Activated CD8-positive, alpha-beta memory T cell treated with anti-CD3 and anti-CD28 coated beads, Interleukin-2, amount 10 ng/mL, durations not matched to agents 7 days and 5 days (primary cell): ENCODE data around the gene CFAP97. TPM values are rescaled to one million over a fixed set of nuclear protein-coding genes. Genes with fewer than 3 reads are reported as not detected.

ENCODE experiments used
- ATAC-seq: fragments of 150-1000 bp; cut with Tn5 transposase; one replicate; pipeline ENCODE4 v1.10.0; 2021; ENCODE audit warnings: moderate library complexity
- CTCF ChIA-PET: fragments of 350-600 bp; sonication (Branson Sonifier 250); formaldehyde crosslinking; loops from one replicate; lab custom pipeline; 2021; ENCODE audit warnings: antibody characterized with exemption; lab: Charles Lee
- DNase-seq: peaks from one replicate; pipeline ENCODE4 v3.0.0-alpha.2; 2020
- H3K27ac Mint-ChIP-seq: one replicate; pipeline ENCODE4 v1.8.0; 2021; ENCODE audit warnings: mild to moderate bottlenecking, mixed read lengths
- H3K27me3 Mint-ChIP-seq: one replicate; pipeline ENCODE4 v1.8.0; 2021; ENCODE audit warnings: mixed read lengths
- H3K36me3 Mint-ChIP-seq: one replicate; pipeline ENCODE4 v1.8.0; 2021; ENCODE audit warnings: mild to moderate bottlenecking, mixed read lengths
- H3K4me1 Mint-ChIP-seq: one replicate; pipeline ENCODE4 v1.8.0; 2021; ENCODE audit warnings: mixed read lengths
- H3K4me3 Mint-ChIP-seq: one replicate; pipeline ENCODE4 v1.8.0; 2021; ENCODE audit warnings: mild to moderate bottlenecking, moderate library complexity, mixed read lengths
- H3K9me3 Mint-ChIP-seq: one replicate; pipeline ENCODE4 v1.8.0; 2022; ENCODE audit warnings: low read depth, mixed read lengths
- total RNA-seq, 2 experiments: library from RNA; stranded (reverse); gene quantifications; one replicate each; pipeline ENCODE4 v1.2.3, GENCODE V29; 2021

CFAP97 gene
- total RNA-seq, 2 experiments from 2014 or later: 30.8 to 31.8 TPM

DNA sequence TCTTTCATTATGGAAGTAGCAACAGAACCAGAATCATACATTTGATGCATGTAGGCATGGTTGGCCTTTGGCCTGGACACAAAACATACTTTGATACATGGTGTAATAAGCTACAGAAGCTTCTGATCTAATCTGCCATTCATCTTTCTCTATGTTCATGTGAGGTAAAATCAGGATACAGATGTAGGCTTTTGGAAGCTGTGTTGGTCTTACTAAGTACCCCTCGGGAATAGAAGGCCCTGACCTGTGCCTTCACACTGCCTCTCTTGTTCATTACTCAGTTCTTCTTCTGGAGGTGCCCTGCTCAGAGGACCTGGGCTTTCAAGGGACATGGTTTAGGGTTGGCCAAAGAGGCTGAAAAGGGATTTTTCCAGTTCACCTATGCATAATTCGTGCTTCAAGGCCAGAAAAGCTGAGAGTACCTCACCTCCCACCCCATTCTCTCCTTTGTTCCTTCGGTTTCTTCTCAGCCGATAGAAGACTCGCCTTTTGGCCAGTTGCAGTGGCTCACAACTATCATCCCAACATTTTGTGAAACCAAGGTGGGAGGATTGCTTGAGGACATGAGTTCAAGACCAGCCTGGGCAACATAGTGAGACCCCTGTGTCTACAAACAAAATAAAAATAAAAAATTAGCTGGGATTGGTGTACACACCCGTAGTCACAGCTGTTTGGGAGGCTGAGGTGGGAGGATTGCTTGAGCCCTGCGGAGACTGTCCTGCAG lies 31.5 kb upstream of the CFAP97 start:
- ATAC-seq: no peak

DNA sequence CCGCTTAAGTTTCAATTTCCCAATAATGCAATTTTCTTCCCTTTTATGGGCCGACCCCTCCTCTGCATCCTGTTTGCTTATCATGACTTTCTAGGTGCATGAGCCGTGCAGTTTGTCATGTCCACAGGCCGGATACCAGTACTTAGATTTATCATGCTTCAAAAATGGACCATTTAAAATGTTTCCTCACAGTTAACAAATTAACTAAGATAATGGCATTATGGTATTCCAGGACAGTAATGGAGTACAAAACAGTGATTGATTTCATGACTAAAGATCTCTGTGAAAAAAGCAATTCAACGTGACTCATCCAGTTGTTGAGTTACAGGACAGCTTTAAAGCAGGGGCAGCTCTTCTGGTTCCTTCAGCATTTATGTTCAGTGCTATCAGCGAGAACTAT lies 28.6 kb upstream of the CFAP97 start:
- H3K27ac Mint-ChIP-seq: no peak overlapping the region
- peaks cover 2% of the 10 kb centered on the region for H3K4me1 Mint-ChIP-seq
- no peaks in the 10 kb centered on the region for H3K27me3 Mint-ChIP-seq
- no peak for DNase-seq
- H3K9me3 Mint-ChIP-seq: no peaks in the 10 kb centered on the region
- CTCF ChIA-PET: no interaction called here
- no peak overlapping the region for H3K4me3 Mint-ChIP-seq
- ATAC-seq: no peak
- peaks cover 3% of the 10 kb centered on the region for H3K36me3 Mint-ChIP-seq

More for the DNA sequence above, 31.5 kb upstream of the CFAP97 start:
- H3K4me1 Mint-ChIP-seq: peaks cover 8% of the 10 kb centered on the region
- no peak overlapping the region for H3K4me3 Mint-ChIP-seq
- H3K27ac Mint-ChIP-seq: no peak overlapping the region
- H3K27me3 Mint-ChIP-seq: no peaks in the 10 kb centered on the region
- CTCF ChIA-PET: no interaction called here
- peaks cover 10% of the 10 kb centered on the region for H3K36me3 Mint-ChIP-seq
- no peaks in the 10 kb centered on the region for H3K9me3 Mint-ChIP-seq
- DNase-seq: no peak

DNA sequence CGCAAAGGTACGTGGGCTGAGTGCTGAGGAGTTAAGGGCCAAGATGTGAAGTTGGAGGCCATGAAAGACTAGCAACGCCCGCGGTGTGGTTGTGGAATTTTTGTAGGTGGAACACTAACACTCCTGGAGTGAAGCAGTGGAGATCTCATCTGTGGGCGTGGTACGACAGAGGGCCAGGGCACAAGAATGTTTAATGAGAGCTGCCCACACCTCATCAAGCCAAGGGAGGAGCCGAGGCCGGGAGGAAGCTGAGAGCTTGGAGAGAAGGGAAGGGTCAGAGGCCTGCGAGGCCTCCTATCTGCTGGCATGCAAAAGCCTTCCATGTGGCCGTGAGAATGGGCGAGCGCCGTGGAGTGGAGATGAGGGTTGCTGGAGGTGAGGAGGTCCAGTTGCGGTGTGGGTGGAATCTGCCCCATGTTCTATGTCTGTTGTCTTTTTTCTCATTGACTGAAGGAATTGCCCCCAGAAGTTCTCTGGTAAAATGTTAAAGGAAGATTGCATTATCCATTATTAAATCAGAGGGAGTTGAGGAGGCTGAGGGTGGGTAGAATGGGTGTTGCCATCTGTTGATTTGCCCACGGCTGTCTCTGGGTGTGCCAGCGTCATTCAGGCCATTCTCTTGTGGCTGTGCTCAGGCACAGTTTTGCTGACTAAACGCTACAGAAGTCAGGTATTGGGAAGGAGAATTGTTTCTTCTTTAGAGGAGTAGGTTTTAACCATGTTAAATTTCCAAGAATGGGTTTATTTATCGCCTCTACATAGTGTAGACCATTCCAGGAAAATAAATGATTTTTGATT lies 25.4 kb upstream of the CFAP97 start:
- Mint-ChIP-seq H3K36me3 (no peaks in the 10 kb centered on the region), H3K27me3 (no peaks in the 10 kb centered on the region), H3K4me3 (no peak overlapping the region), H3K27ac (no peak overlapping the region), H3K9me3 (no peaks in the 10 kb centered on the region), H3K4me1 (peaks cover 2% of the 10 kb centered on the region)
- DNase-seq (no peak), ATAC-seq (no peak)
- CTCF ChIA-PET: no interaction called here

DNA sequence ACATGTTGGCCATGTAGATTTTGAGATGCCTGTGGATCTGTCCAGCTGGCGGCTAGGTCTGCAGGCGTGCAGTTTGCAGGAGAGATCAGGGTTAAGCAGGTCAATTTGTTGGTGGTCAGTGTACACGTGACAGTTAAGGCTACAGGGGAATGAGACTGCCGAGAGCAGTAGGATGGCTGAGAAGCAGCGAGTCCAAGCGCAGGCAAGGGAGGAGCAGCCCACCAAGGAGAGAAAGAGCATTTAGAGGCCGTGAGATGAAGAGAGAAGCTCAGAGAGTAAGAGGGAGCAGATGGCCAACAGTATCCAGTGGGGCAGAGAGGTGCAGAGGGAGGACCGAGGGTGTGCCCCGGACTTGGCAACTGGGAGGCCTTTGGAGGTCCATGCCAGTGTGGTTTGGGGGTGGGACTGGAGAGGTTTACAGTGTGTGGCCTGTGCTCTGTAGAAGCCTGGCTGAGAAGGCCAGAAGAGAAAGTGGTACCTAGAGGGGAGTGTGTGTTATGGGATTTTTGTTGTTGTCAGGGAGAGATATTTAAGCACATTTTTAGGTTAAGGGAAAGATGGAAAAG lies 24.0 kb upstream of the CFAP97 start:
- Mint-ChIP-seq H3K4me3 (no peak overlapping the region), H3K4me1 (peaks cover 2% of the 10 kb centered on the region), H3K36me3 (no peaks in the 10 kb centered on the region), H3K27me3 (no peaks in the 10 kb centered on the region), H3K9me3 (no peaks in the 10 kb centered on the region), H3K27ac (no peak overlapping the region)
- no peak for ATAC-seq
- CTCF ChIA-PET: no interaction called here
- no peak for DNase-seq

DNA sequence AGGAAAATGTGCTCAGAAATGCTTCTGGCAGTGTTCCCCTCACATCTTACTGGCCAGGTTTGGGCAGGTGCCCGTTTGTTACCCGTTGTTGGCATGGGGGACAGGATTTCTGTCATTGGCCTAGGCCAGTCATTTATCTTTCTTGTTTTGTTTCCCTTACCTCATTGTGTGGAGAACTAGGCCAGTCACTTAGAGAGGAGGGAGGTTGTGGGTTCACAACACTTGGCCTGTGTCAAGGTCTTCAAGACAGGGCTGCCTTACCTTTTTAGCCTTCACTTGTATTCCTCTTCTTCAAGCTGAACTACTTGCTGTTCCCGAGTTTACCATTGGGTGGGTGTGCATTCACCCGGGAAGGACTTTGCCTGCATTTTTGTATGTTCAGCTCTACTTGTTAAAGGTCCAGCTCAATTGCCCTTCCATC lies 23.3 kb upstream of the CFAP97 start:
- Mint-ChIP-seq H3K4me1 (no peaks in the 10 kb centered on the region), H3K36me3 (no peaks in the 10 kb centered on the region), H3K9me3 (no peaks in the 10 kb centered on the region), H3K27me3 (no peaks in the 10 kb centered on the region), H3K27ac (no peak overlapping the region), H3K4me3 (no peak overlapping the region)
- DNase-seq (no peak), ATAC-seq (no peak)
- CTCF ChIA-PET: no interaction called here

DNA sequence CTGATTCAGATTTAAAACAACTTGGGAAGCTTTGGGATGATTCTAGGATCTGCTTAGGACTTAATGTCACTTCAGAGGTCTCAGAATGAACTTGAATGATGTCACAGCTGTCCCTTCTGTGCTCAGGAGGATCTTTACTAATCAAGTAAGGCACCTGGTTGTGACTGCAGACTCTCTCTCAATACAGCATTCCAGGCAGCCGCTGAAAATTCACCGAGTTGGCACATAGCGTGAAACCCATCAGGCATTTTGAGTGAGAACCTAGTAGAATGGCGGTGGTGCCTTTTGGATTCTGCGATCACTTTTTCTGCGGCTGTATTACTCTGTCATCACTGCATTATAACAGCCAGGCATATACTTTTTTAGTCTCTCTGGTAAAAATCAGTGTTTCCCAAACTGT lies 22.1 kb upstream of the CFAP97 start:
- Mint-ChIP-seq H3K27me3 (no peaks in the 10 kb centered on the region), H3K27ac (no peak overlapping the region), H3K4me1 (no peaks in the 10 kb centered on the region), H3K4me3 (no peak overlapping the region), H3K36me3 (peaks cover 6% of the 10 kb centered on the region), H3K9me3 (no peaks in the 10 kb centered on the region)
- no peak for DNase-seq
- ATAC-seq: no peak
- CTCF ChIA-PET: interaction anchor here (0.6 to 1.4 kb wide), 2 partner anchors 9 to 16 kb away, joined by 3 read pairs; partner anchors contain the start of gene SNX25

DNA sequence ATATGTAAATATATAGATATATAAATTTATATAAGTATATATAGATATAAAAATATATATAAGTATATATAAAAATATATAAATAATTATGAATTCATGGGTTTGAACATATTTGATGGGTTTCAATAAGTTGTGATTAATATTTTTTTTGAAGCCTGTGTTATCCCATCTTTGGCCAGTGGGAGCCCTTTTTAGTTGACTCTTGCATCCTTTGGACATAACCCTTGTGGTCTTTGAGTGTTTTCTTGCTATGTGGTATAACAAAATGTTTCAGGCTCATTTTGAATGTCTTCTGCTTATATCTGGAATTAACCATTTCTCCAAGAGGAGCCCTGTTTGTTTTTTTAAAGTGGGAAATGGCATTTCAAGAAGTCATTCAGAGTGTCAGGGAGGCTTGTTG lies 20.8 kb upstream of the CFAP97 start:
- CTCF ChIA-PET: no interaction called here
- Mint-ChIP-seq H3K4me1 (peaks cover under 1% of the 10 kb centered on the region), H3K27me3 (no peaks in the 10 kb centered on the region), H3K9me3 (no peaks in the 10 kb centered on the region), H3K27ac (no peak overlapping the region), H3K4me3 (no peak overlapping the region), H3K36me3 (peaks cover 6% of the 10 kb centered on the region)
- DNase-seq: no peak
- no peak for ATAC-seq

DNA sequence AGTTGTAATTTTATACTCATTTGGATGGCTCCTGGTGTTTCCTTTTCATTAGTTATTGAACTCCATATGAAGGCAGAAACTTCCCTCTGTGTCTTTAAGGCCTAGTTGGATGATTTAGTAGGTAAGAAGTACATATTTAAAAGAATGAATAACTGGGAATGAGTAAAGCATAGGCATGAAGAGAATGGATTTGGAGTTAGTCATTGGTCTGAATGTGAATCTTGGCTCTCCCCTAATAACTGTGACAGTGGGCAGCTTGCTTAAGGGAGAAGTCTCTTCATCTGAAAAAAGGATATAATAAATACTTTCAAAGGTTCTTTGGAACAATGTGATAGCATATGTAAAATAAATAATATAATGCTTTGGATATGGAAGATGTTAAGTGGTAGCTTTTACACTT lies 18.8 kb upstream of the CFAP97 start:
- Mint-ChIP-seq H3K4me3 (no peak overlapping the region), H3K27ac (no peak overlapping the region), H3K9me3 (no peaks in the 10 kb centered on the region), H3K27me3 (no peaks in the 10 kb centered on the region), H3K36me3 (peaks cover 6% of the 10 kb centered on the region), H3K4me1 (peaks cover 1% of the 10 kb centered on the region)
- DNase-seq: no peak
- no peak for ATAC-seq
- CTCF ChIA-PET: no interaction called here

DNA sequence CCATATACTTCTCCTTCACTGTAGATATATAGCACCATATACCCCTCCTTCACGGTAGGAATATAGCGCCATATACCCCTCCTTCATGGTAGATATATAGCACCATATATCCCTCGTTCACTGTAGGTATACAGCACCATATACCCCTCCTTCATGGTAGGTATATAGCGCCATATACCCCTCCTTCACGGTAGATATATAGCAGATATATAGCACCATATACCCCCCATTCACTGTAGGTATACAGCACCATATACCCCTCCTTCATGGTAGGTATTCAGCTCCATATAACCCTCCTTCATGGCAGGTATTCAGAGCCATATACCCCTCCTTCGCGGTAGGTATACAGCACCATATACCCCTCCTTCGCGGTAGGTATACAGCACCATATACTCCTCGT lies 18.1 kb upstream of the CFAP97 start:
- no peak overlapping the region for H3K4me3 Mint-ChIP-seq
- no peak overlapping the region for H3K27ac Mint-ChIP-seq
- DNase-seq (no peak), ATAC-seq (no peak)
- peaks cover 1% of the 10 kb centered on the region for H3K4me1 Mint-ChIP-seq
- no peaks in the 10 kb centered on the region for H3K27me3 Mint-ChIP-seq
- peaks cover 6% of the 10 kb centered on the region for H3K36me3 Mint-ChIP-seq
- CTCF ChIA-PET: no interaction called here
- H3K9me3 Mint-ChIP-seq: no peaks in the 10 kb centered on the region

DNA sequence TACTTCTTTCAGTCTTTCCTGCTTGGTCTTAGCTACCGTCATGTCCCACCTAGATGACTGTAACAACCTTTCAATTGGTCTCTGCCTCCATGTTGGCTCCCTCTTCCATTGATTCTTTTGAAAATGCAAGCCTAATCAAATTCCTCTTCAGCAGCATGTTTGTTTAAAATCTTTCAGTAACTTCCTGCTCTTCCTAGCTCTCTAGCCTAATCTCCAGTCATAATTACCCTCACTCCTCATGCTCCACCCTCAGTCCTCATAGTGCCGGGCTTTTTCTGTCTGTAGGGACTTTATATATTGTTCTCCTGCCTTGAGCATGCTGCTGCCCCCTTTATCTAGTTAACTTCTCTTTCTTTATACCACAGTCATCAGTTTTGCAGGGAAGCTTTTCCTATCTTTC lies 17.7 kb upstream of the CFAP97 start:
- H3K27ac Mint-ChIP-seq: no peak overlapping the region
- ATAC-seq: no peak
- peaks cover 4% of the 10 kb centered on the region for H3K4me1 Mint-ChIP-seq
- H3K9me3 Mint-ChIP-seq: no peaks in the 10 kb centered on the region
- DNase-seq: no peak
- CTCF ChIA-PET: no interaction called here
- H3K4me3 Mint-ChIP-seq: no peak overlapping the region
- H3K36me3 Mint-ChIP-seq: peaks cover 6% of the 10 kb centered on the region
- H3K27me3 Mint-ChIP-seq: no peaks in the 10 kb centered on the region

DNA sequence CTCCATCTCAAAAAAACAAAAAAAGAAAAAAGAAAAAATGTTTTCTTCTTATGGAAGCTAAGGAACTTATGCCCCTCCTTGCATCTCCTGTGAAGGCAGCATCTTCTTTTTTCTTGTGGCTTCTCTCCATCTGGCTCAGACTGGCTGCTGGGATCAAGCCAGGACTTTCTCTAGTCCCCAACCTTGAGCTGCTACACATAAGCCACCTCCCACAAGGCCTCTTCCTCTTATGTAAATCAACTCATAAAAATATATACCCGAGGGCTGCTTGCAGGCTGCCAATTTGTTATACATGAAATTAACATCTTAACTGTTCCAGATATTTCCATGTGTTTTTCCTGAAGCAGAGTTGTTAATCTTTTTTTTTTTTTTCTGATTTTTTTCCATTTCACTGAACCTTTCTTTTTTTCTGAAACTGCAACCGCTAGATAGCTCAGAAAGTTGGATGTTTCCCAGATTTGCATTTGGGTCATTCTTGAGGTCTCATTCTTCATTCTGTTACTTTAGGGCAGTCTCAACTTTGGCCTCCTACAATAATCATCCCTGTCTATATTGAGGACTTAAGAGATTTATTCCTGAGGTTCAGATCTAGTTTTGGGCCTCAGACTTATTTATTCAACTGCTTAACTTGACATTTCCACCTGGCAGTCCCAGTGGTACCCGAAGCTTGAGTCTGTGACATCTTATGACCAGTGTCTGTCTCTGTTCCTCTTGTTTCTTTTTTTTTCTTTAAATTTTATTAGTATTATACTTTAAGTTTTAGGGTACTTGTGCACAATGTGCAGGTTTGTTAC lies 15.9 kb upstream of the CFAP97 start:
- Mint-ChIP-seq H3K4me1 (peaks cover 8% of the 10 kb centered on the region), H3K27ac (no peak overlapping the region)
- CTCF ChIA-PET: no interaction called here

DNA sequence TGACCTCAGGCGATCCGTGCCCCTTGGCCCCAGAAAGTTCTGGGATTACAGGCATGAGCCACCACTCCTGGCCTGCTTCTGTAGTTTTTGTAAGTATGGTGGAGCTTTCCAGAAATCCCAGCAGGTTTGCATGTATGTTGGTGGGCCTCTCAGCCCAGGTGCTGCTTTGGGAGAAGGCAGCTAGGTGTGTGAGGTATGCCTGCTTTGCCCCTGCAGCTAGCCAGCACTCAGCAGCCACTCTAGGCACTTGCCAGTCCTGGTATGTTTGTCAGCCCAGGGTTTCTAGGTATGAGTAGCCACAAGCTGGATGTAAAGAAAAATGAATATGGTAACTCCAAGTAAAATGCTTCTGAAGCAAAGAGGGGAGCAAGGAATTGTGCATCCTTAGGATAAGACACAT lies 14.5 kb upstream of the CFAP97 start:
- ATAC-seq: no peak
- H3K4me1 Mint-ChIP-seq: peaks cover 8% of the 10 kb centered on the region
- H3K36me3 Mint-ChIP-seq: peaks cover 6% of the 10 kb centered on the region
- no peak for DNase-seq
- H3K27ac Mint-ChIP-seq: no peak overlapping the region
- CTCF ChIA-PET: no interaction called here
- H3K9me3 Mint-ChIP-seq: no peaks in the 10 kb centered on the region
- H3K27me3 Mint-ChIP-seq: no peaks in the 10 kb centered on the region
- no peak overlapping the region for H3K4me3 Mint-ChIP-seq

More for the DNA sequence above, 15.9 kb upstream of the CFAP97 start:
- DNase-seq: no peak
- peaks cover 6% of the 10 kb centered on the region for H3K36me3 Mint-ChIP-seq
- H3K27me3 Mint-ChIP-seq: no peaks in the 10 kb centered on the region
- no peak overlapping the region for H3K4me3 Mint-ChIP-seq
- H3K9me3 Mint-ChIP-seq: no peaks in the 10 kb centered on the region
- ATAC-seq: no peak

DNA sequence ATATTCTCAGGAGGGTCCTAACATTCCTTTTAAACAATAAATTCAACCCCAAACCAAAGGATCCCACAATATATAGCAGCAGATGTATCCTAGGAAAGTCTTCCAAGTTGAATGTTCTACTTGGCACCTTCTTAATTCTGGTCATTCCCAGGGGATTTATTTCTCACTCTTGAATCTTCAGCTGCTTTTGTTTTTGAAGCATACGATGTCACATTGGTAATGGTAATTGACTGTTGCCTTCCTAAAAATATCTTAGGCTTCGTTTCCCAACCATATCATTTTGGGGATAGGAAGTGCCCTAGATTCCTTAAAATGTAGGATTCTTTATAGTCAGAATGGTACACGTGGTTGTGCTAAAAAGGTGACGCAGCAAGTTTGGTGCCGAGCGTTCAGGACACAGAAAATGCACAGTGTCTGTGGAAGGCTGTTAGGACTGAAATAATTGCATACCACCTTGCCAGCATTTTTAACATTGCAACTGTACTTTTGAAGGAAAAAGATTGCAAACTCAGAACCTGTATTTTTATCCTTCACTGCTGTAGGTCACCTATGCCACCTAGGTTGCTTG lies 13.7 kb upstream of the CFAP97 start:
- DNase-seq (no peak), ATAC-seq (no peak)
- peaks cover 7% of the 10 kb centered on the region for H3K36me3 Mint-ChIP-seq
- no peaks in the 10 kb centered on the region for H3K27me3 Mint-ChIP-seq
- no peak overlapping the region for H3K27ac Mint-ChIP-seq
- H3K9me3 Mint-ChIP-seq: no peaks in the 10 kb centered on the region
- CTCF ChIA-PET: no interaction called here
- peaks cover 9% of the 10 kb centered on the region for H3K4me1 Mint-ChIP-seq
- no peak overlapping the region for H3K4me3 Mint-ChIP-seq
